ENCODE measurements around the gene EXOC4. TPM values are rescaled to one million over a fixed set of nuclear protein-coding genes. Genes with fewer than 3 reads are reported as not detected.

EXOC4 gene
- total and polyA plus RNA-seq, 2 donors (not counting 3 experiments of a cell fraction or from before 2014, with no cell fraction given), result 20.3 to 73.1 TPM

DNA sequence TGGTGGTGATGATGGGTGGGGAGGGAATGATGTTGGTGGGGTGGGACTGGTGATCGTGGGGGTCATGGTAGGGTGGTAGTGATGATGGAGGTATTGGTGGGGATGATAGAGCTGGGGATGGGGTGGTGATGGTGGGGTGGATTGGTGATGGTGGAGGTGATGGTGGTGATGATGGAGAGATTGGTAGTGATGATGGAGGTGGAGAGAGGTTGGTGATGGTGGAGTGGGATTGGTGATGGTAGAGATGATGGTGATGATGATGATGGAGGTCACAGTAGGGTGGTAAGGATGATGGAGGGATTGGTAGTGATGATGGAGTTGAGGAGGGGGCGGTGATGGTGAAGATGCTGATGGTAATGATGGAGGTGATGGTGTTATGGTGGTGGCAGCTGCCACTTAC lies 155.3 kb downstream of the EXOC4 start:
- no peaks in the 10 kb centered on the region for H3K9me3 ChIP-seq (replicated peaks; ENCODE audit: control insufficient read depth, insufficient read depth, low read length)
- intact Hi-C loops (cut with micrococcal nuclease), result no loop called here
- FAIRE-seq (no peak), DNase-seq (ENCODE audit: low read depth, low spot score) (no peak)
- ChIA-PET POLR2A (no interaction called here), CTCF (interaction anchor here (1.3 kb wide), 1 partner anchor 26 kb away, joined by 3 read pairs; no protein-coding TSS in a partner anchor)
- H3K4me3 ChIP-seq (replicated peaks in 1 of 3; ENCODE audit: insufficient read depth in 1 of 3, low read depth in 1 of 3, low read length in 3 of 3), result no peak overlapping the region
- TF ChIP-seq, protein P1, sequence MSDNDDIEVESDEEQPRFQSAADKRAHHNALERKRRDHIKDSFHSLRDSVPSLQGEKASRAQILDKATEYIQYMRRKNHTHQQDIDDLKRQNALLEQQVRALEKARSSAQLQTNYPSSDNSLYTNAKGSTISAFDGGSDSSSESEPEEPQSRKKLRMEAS (IDR thresholded peaks at IDR 0.05; ENCODE audit: insufficient read depth, insufficient read length), result no peak
- TF ChIP-seq MYC (IDR thresholded peaks at IDR 0.05; ENCODE audit: low read depth, low read length), result no peak
- TF ChIP-seq EZH2 (IDR thresholded peaks at IDR 0.05; ENCODE audit: borderline replicate concordance, low read depth, low read length, severe bottlenecking), result no peak
- no peak for TF ChIP-seq POLR2AphosphoS5 (IDR thresholded peaks at IDR 0.05; ENCODE audit: insufficient read depth, low read depth, low read length)
- TF ChIP-seq FOS (IDR thresholded peaks at IDR 0.05; ENCODE audit: borderline replicate concordance, insufficient read depth, low read length), result no peak
- TF ChIP-seq POLR2A (IDR thresholded peaks at IDR 0.05; ENCODE audit: low read depth, low read length), result no peak
- no peak for TF ChIP-seq GATA2 (IDR thresholded peaks at IDR 0.05; ENCODE audit: insufficient read depth, insufficient read length, low read depth, low read length)
- TF ChIP-seq, protein P2, sequence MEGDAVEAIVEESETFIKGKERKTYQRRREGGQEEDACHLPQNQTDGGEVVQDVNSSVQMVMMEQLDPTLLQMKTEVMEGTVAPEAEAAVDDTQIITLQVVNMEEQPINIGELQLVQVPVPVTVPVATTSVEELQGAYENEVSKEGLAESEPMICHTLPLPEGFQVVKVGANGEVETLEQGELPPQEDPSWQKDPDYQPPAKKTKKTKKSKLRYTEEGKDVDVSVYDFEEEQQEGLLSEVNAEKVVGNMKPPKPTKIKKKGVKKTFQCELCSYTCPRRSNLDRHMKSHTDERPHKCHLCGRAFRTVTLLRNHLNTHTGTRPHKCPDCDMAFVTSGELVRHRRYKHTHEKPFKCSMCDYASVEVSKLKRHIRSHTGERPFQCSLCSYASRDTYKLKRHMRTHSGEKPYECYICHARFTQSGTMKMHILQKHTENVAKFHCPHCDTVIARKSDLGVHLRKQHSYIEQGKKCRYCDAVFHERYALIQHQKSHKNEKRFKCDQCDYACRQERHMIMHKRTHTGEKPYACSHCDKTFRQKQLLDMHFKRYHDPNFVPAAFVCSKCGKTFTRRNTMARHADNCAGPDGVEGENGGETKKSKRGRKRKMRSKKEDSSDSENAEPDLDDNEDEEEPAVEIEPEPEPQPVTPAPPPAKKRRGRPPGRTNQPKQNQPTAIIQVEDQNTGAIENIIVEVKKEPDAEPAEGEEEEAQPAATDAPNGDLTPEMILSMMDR (IDR thresholded peaks at IDR 0.05; ENCODE audit: extremely low read depth in 1 of 2, insufficient read depth in 1 of 2, low read depth in 1 of 2, low read length in 2 of 2), result no peak
- no peak for TF ChIP-seq JUN (IDR thresholded peaks at IDR 0.05; ENCODE audit: borderline replicate concordance, insufficient read depth, insufficient read length, low read depth)
- H3K4me2 ChIP-seq (ENCODE audit: insufficient read depth, low read length), result no peak overlapping the region
- H2AFZ ChIP-seq (ENCODE audit: low read depth, low read length), result no peak overlapping the region
- H3K9ac ChIP-seq (replicated peaks; ENCODE audit: extremely low read depth, insufficient read depth, low read length), result no peak overlapping the region
- H3K9me1 ChIP-seq (replicated peaks; ENCODE audit: control insufficient read depth, extremely low read depth, insufficient read depth, low read length), result no peaks in the 10 kb centered on the region
- no peaks in the 10 kb centered on the region for H3K27me3 ChIP-seq (ENCODE audit: control insufficient read depth in 2 of 2, insufficient read depth in 2 of 2, low read length in 2 of 2)
- dilution Hi-C loops (cut with MboI; ENCODE audit: extremely low pct_ligation_motif_present, low sequenced_read_pairs), result no loop called here
- no TSS peak for BruUV-seq (replicated peaks)
- no peaks in the 10 kb centered on the region for H3K36me3 ChIP-seq (ENCODE audit: control insufficient read depth in 2 of 2, extremely low read depth in 1 of 2, insufficient read depth in 2 of 2, low read length in 2 of 2)
- H4K20me1 ChIP-seq (replicated peaks; ENCODE audit: control insufficient read depth, extremely low read depth, insufficient read depth, low read length), result peaks cover 3% of the 10 kb centered on the region
- peaks cover 2% of the 10 kb centered on the region for H3K79me2 ChIP-seq (ENCODE audit: control insufficient read depth, insufficient read depth, low read length)
- H3K27ac ChIP-seq (ENCODE audit: insufficient read depth, low read depth, low read length), result no peak overlapping the region
- peaks cover 11% of the 10 kb centered on the region for H3K4me1 ChIP-seq (ENCODE audit: control insufficient read depth, extremely low read depth, insufficient read depth, low read length)
